GM12872 (cell line): ENCODE measurements around the gene CHAF1B.

Experiments used
- TF ChIP-seq, protein P1 (sequence below): IDR thresholded peaks from 3 replicates; pipeline ENCODE4 v1.5.1; 2011; ENCODE audit warnings: low read depth, mild to moderate bottlenecking, low read length, moderate library complexity; ENCODE audit not compliant: insufficient read depth

Gene CHAF1B

DNA sequence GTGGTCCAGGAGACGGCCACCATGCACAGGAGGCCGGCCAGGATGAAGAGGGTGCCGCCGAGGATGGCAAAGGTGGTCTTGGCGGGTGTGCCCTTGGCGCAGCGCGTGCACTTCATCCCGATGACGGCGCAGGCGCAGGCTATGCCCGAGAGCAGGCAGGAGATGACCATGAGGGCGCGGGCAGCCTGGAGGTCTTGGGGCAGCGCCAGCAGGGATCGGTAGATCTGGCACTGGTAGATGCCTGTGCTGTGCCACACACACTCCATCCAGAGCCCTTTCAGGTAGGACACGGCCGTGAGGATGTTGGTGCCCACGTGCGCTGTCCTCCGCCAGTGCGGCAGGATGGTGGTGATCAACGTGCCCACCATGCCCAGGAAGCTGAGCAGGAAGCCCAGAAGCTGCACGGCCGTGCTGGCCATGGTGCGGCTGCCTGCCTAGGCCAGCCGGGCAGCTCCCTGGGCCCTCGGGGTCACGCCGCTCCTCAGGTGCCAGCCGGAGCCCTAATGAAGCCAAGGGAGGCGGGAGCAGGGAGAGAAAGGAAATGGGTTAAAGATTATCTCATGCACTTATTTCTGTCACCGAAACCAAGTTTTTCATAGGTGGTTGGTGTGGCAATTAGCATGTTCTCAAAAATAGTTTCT, 76.2 kb downstream of the CHAF1B start:
- TF ChIP-seq, protein P1, sequence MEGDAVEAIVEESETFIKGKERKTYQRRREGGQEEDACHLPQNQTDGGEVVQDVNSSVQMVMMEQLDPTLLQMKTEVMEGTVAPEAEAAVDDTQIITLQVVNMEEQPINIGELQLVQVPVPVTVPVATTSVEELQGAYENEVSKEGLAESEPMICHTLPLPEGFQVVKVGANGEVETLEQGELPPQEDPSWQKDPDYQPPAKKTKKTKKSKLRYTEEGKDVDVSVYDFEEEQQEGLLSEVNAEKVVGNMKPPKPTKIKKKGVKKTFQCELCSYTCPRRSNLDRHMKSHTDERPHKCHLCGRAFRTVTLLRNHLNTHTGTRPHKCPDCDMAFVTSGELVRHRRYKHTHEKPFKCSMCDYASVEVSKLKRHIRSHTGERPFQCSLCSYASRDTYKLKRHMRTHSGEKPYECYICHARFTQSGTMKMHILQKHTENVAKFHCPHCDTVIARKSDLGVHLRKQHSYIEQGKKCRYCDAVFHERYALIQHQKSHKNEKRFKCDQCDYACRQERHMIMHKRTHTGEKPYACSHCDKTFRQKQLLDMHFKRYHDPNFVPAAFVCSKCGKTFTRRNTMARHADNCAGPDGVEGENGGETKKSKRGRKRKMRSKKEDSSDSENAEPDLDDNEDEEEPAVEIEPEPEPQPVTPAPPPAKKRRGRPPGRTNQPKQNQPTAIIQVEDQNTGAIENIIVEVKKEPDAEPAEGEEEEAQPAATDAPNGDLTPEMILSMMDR: no peak

DNA sequence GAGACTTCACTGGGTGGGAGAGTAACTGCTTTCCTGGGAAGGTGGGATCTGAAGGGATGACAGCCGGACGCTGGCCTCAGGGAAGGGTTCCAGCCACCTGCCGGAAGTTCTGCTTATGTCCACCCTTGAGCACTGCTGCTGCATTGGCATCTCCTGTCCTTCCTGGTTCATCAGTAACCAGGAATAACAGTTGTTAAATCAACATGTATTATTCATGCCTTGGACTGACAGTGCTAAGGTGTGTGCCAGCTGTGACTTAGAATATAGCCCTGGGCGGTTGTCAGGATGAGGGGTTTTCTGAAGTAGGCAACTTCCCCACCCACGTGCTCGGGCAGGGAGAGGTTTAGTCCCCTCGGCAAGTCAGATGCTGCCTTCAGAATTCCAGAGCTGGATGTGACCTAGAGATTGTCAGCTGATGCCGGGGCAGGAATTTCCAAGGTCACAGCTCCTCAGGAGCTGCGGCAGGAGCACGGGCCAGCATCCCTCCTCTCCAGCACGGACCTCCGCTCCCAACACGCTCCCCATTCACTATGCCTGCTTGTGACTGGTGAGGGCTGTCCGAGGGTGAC, 76.8 kb downstream of the CHAF1B start:
- TF ChIP-seq, protein P1: no peak

DNA sequence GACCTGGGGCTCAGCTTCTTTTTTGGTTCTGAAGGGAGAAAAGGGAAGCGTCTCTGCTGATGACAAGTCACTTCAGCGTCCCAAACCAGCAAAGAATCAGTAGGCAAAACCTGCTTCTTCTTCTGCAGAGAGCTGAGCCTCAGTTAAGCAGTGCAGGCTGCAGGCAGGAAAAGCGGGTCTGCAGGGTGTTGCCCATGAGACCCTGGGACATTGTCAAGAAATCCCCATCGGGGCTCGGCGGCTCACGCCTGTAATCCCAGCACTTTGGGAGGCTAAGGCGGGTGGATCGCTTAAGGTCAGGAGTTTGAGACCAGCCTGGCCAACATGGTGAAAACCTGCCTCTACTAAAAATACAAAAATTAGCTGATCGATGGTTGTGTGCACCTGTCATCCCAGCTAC, 78.0 kb downstream of the CHAF1B start:
- TF ChIP-seq, protein P1: no peak

DNA sequence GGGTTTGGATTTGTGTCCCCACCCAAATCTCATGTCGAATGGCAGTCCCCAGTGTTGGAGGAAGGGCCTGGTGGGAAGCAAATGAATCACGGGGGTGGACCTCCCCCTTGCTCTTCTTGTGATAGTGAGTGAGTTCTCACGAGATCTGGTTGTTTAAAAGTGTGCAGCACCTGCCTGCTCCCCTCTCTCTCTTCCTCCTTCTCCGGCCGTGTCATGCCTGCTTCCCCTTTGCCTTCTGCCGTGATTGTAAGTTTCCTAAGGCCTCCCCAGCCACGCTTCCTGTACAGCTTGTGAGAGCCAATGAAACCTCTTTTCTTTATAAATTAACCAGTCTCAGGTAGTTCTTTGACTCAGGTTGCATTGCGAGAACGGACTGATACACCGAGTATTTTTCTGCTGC, 78.8 kb downstream of the CHAF1B start:
- TF ChIP-seq, protein P1: no peak

DNA sequence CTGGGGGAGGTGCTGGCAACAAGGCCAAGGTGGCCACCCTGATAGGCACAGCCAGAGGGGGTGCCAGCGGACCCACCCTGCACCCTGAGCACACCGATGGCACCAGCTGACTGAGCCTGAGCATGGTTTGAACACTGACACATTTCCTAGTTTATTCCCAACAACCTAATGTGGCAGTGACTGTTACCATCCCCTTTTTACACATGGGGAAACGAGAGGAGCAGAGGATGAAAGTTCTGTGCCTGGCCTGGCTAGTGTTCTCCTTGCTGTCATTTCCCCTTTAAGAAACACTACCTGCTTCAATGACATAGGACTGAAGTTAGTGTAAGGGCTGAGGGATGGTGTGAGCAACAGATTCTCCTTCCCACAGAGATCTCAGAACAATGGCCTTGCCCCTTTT, 79.4 kb downstream of the CHAF1B start:
- TF ChIP-seq, protein P1: no peak

DNA sequence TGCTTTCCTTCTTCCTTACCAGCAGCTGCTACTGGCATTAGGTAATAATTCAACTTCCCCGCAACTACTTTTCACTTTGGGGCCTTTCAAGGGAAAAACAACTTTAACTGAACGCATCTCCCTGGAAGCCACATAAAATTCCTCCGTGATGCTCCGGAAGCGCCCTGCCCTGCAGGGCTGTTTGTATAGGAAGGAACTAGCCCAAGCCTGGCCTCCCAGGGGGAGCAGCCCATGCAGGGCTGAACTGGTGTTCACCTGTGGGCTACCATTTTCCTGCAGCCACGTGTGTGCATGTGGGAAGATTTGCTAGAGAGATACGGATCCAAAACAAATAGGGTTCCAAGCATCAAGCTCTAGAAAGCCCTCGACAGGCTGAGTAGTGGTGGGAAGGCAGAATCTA, 80.3 kb downstream of the CHAF1B start:
- TF ChIP-seq, protein P1: no peak

DNA sequence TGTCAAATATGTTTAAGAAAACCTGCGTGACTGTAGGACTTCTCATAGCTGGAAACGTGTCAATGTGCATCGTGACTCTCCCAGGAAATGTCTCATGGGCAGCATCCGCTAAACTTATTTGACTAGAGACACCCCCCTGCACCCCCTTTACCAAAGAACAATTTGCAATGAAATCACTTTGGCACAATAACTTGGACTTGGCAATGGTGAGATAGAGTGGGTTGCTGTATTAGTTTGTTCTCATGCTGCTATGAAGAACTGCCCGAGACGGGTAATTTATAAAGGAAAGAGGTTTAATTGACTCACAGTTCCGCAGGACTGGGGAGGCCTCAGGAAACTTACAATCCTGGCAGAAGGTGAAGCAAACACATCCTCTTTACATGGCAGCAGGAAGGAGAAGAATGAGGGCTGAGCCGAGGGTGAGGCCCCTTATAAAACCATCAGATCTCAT, 80.9 kb downstream of the CHAF1B start:
- TF ChIP-seq, protein P1: no peak
